GM18505 (cell line): ENCODE results near the gene MYPOP.
A peak's percentile ranks its signal among the peaks of the same experiment; 100 is the strongest.

ENCODE experiments used
- ATAC-seq: cut with Tn5 transposase; IDR thresholded peaks from one replicate; pipeline ENCODE4 v1.9.1; 2021; ENCODE audit not compliant: unreplicated experiment
- POLR2A ChIP-seq: IDR thresholded peaks from 4 replicates; pipeline ENCODE4 v1.6.1; 2011; ENCODE audit warnings: borderline replicate concordance; ENCODE audit not compliant: insufficient read depth, insufficient read length; ENCODE audit errors: extremely low read depth

Gene MYPOP

DNA sequence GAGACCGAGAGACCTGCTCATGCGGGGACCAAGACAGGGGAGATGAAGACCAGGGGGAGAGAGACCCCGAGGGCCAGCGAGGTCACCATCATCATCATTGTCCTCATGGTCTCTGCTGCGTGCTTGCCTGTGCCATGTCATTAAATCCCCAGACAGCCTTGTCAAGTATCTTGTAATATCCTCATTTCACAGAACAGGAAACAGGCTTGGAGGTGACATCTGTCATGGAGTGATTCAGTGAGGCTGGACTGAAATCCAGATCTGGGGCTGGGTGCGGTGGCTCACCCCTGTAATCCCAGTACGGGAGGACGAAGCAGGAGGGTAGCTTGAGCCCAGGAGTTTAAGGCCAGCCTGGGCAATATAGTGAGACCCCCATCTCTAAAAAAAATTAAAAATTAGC, 18.0 kb upstream of the MYPOP start:
- no peak for ATAC-seq
- no peak for TF ChIP-seq POLR2A

DNA sequence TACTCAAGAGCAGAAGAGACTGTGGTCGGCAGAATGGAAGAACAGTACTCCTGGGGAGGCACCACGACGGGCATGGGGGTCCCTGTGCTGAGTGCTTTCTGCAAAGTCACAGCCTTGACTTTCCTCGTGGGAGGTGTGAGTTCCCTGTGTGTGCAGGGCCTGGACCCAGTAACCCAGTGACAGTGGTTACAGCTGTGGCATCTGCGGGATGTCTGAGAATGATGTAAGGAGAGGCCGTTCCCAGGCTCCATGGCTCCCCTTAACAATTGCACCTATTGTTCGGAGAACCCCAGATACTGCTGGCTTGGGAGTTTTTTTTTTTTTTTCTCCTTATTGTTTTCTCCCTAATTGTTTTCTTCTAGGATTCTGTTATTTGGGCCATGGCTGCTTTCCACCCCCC, 17.3 kb upstream of the MYPOP start:
- TF ChIP-seq POLR2A, result no peak
- no peak for ATAC-seq

- ATAC-seq, result no peak
- TF ChIP-seq POLR2A, result no peak
Observed at GRCh38 chr19:45918721-45919120, 16.3 kb upstream of the MYPOP start.

GRCh38 chr19:45917421-45918091, 15.1 kb upstream of the MYPOP start:
- no peak for ATAC-seq
- TF ChIP-seq POLR2A, result no peak

DNA sequence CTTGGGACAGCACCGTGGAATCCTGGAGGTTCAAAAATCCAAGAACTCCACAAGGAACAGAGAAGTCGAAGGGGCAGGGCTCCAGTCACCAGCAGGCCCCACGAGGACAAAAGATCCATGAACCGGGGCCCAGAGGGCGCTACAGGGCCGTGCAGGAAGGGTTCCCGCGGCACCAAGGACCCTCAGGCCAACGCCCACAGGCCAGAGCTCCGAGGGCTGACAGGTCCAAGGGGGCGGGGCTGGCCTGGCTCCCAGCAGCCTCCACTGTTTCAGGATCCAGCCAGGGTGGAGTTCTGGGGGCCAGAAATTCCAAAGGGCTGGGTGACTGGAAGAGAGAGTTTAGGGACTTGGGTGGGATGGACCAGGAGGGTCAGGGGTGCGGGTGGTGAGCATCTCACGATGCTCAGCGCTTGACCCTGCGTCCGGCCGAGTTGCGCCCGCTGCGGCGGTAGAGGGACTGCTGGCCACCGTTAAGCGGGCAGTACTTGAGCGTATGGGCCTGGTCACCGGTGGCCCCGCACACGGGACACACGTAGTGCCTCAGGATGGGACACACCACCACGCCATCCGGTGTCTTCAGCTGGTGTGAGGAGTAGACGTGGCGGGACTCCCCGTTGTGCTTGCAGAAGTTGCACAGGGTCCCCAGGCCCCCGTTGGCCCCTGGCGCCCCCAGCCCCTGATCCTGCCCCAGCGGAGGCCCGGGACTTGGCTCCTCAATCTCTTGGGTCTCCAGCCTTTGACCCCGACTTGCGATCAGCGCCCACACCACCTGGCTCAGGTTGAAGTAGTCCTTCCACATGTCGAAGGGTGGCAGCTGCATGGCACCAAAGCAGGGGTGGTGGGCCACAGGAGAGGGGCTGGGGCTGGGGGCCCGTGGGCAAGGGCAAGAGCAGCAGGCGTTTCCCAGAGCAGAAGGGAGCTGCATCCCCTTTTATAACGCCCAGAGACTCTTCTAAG, 11.7 kb upstream of the MYPOP start, which contains the start of gene NANOS2:
Gene NANOS2, minus strand, starts transcription at position 905 of the 957 bp plus-strand sequence. Its CDS starts 85 bp downstream, at position 820.
- TF ChIP-seq POLR2A, result no peak
- ATAC-seq, result no peak

GRCh38 chr19:45911291-45911690, 8.9 kb upstream of the MYPOP start:
- ATAC-seq, result no peak
- TF ChIP-seq POLR2A, result no peak

DNA sequence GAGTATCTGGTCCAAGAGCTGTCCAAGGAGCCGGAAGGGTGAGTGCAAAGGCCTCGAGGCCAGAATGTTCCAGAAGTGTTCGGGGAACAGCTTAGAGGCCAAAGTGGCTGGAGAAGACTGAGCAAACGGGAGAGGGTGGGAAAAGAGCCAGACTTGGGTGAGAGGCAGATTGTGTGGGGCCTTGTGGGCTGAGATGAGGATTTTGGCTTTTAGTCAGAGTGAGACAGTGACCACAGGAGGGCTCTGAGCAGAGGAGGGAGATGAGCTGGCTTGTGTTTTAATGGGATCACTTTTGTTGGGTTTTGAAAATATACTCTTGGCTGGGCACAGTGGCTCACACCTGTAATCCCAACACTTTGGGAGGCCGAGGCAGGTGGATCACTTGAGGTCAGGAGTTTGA, 6.5 kb upstream of the MYPOP start:
- TF ChIP-seq POLR2A, result no peak
- ATAC-seq, result no peak

GRCh38 chr19:45906221-45906620, 3.8 kb upstream of the MYPOP start:
- no peak for TF ChIP-seq POLR2A
- no peak for ATAC-seq

DNA sequence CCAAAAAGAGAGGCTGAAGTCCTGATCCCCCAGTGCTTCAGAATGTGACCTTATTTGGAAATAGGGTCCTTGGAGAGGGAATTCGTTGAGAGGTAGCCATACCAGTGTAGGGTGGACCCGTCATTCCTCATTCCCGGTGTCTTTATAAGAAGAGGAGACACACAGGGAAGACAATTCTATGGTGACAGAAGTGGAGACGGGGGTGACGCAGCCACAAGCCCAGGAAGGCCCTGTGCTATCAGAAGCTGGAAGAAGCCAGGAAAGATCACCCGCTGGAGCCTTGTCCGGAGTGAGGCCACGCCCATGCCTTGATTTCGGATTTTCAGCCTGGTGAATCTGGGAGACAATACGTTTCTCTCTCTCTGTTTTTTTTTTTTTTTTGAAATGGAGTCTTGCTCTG, 2.6 kb upstream of the MYPOP start:
- ATAC-seq, result no peak

DNA sequence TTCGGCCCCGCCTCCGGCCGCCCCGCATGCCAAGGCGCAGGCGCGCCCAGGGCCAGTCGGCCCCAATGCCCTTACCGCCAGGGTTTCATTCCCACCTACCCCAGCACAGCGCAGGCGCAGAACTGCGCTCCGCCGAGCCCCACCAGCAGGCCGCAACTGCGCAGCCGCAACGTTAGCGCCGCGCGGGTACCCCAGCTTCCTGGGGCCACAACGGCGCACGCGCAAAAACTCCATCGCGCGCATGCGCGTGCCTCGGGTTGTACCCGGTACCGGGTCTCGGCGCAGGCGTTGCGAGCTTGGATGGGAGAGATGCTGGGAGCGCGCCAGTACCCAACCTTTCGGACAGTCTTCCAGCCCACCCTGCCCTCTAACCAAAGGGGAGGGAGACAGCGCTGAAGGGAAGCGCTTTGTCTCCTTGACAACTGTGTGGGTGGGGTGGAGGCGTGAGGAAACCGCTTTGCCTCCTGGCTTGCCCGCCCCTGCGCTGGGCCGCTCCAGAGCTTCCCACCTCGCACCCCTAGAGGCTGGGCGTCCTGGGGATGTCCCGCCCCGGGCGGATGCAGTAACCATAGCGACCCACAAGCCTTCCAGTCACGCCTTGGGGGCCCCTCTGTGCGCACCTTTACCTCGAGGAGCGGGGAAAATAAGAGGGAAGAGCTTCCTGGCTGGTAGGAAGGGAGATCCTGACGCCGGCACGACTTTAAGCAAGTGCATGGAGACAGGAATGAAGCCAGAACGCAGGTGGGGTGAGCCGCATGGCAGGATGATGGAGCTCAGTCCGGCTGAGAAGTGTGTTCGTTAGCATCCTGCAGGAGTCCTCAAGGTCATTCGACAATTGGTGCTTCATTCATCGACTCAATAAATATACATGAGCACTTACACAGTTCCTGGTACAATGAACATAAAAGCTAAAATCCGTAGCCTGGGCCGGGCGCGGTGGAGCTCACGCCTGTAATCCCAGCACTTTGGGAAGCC, 525 bp upstream of the MYPOP start:
- peak; percentile 84 for ATAC-seq
- peak; percentile 89 for TF ChIP-seq POLR2A

More for the DNA sequence above, 2.6 kb upstream of the MYPOP start:
- no peak for TF ChIP-seq POLR2A

- no peak for ATAC-seq
- TF ChIP-seq POLR2A, result no peak
Observed at GRCh38 chr19:45901432-45901911, 941 bp downstream of the MYPOP start.

- no peak for TF ChIP-seq POLR2A
- no peak for ATAC-seq
Observed at GRCh38 chr19:45900738-45901431, 1.5 kb downstream of the MYPOP start.
